GM12873 (cell line): ENCODE results near the gene MTUS2.

Experiments used
- TF ChIP-seq, protein P1 (sequence below): IDR thresholded peaks from 2 replicates; pipeline ENCODE4 v1.5.1; 2012; ENCODE audit warnings: low read depth, mild to moderate bottlenecking, moderate library complexity, low read length, control low read depth; ENCODE audit not compliant: insufficient read depth; ENCODE audit errors: missing control alignments

MTUS2 gene

GRCh38 chr13:28817204-28817603 lies 2.9 kb upstream of the MTUS2 start:
- TF ChIP-seq, protein P1, sequence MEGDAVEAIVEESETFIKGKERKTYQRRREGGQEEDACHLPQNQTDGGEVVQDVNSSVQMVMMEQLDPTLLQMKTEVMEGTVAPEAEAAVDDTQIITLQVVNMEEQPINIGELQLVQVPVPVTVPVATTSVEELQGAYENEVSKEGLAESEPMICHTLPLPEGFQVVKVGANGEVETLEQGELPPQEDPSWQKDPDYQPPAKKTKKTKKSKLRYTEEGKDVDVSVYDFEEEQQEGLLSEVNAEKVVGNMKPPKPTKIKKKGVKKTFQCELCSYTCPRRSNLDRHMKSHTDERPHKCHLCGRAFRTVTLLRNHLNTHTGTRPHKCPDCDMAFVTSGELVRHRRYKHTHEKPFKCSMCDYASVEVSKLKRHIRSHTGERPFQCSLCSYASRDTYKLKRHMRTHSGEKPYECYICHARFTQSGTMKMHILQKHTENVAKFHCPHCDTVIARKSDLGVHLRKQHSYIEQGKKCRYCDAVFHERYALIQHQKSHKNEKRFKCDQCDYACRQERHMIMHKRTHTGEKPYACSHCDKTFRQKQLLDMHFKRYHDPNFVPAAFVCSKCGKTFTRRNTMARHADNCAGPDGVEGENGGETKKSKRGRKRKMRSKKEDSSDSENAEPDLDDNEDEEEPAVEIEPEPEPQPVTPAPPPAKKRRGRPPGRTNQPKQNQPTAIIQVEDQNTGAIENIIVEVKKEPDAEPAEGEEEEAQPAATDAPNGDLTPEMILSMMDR, result peak; percentile 20

DNA sequence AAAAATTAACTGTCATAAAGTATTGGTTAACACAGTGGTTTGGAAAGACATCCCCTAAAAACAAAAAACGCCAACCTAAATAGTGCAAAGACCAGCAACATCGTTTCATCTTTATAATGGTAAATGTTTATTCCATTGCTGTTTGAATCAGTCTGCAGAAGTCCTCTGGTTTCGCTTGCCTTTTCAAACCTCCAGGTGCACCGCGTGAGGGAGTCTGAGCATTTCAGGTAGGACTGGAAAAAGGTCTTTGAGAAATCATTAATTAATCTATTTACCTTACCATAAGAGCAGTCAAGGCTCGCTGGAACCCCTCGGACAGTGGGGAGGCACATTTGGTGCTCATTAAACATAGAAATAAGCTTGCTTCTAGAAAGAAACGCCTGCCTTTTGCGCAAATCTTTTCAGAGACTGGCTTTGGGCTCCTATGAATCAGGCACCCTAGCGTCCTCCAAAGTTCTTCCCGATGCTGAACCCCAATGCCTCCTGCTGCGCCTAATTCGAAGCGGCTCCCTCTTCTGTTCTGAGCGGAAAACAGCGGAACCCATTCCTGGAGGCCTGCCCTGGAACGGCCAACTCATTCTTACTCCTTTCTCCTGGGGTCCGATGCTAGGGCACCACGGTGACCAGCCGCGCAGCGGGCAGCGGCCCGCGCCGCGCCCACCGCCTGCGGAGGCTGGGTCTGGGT lies 951 bp upstream of the MTUS2 start:
- TF ChIP-seq, protein P1, result peak; percentile 5

DNA sequence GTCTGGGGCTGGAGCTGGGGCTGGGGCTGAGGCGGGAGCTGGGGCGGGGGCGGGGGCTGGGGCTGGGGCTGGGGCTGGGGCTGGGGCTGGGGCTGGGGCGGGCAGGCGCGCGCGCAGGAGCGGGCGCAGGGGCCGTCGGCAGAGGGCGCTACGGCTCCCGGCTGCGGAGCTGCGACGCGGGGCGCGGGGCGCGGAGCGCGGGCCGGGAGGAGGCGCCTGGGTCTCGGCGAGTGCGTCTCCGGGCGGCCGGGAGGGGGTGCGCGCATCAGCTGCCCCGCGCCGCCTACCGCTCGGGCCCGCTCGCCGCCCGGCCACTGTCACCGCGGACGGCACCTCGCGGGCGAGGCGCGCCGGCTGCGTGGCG lies 422 bp upstream of the MTUS2 start:
- TF ChIP-seq, protein P1, result peak; percentile 42

GRCh38 chr13:28822151-28822550 lies 2.0 kb downstream of the MTUS2 start:
- TF ChIP-seq, protein P1, result no peak

DNA sequence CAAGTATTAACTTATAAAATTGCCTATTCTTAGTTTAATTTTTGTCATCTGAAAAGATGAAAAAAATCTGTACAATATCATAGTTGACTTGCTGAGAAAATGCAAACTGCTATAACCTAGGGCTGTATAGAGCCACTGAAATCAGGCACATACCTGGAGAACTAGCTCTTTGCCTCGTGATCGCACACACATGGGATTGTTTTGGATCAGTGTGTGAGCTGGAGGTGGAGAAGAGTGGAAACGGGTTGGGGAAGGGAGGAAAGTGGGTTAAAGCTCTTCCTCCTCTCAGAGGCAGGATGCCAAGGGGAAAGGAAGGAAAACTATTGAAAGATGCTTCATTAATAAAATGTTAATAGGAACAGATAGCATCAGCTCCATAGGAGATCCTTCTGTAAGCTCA lies 2.7 kb downstream of the MTUS2 start:
- TF ChIP-seq, protein P1, result no peak

DNA sequence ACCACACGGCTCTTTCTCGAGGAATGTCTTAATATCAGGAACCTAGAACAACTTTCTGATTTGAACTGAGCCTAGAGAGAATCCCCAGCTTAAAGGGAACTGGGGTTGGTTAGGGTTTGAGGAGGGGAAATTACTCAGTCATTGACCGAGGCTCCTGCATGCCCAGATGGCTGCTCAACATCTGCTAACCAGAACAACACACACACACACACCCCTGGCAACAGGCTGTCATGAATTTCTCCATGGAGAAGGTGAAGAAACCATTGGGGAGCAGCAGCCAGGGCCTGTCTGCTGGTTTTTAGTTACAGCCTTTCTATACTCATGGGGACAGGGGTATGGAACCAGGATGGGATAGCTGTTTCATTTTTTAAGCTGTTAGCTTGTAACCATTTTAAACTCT lies 5.2 kb downstream of the MTUS2 start:
- TF ChIP-seq, protein P1, result no peak

GRCh38 chr13:28826368-28826767 lies 6.2 kb downstream of the MTUS2 start:
- TF ChIP-seq, protein P1, result no peak

DNA sequence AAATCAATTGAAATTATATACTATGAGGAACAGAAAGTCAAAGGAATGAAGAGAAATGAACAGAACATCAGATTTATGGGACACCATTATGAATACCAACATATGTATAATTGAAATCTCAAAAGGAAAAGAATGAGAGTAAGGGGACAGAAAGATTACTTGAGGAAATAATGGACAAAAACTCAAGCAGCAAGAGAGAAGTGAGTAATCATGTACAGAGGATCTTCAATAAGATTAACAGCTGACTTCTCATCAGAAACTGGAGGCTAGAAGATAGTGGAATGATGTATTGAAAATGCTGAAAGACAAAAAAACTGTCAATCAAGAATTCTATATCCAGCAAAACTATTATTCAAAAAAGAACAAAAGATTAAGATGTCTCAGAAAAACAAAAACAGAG lies 10.4 kb downstream of the MTUS2 start:
- TF ChIP-seq, protein P1, result no peak
